Breast epithelium (tissue), 4 donors: ENCODE measurements around the gene PLCL2. TPM values are rescaled to one million over a fixed set of nuclear protein-coding genes. Genes with fewer than 3 reads are reported as not detected.

Experiments used
- DNase-seq, 2 donors: peaks; one replicate each; pipeline ENCODE4 v3.0.0-alpha.2; 2019; ENCODE audit warnings: low spot score in 2 of 2
- H3K27ac ChIP-seq, 2 donors: fragments of 200-600 bp; sonication (generic) in 1 of 2; one replicate each; pipeline ENCODE4 v1.5.1; 2016 to 2019; ENCODE audit warnings: mild to moderate bottlenecking in 1 of 2
- H3K27me3 ChIP-seq, 2 donors: fragments of 200-600 bp; sonication (generic) in 1 of 2; one replicate each; pipeline versions ENCODE4 v1.5.1 to v1.6.0; 2017 to 2019; ENCODE audit warnings: control low read depth in 1 of 2, mild to moderate bottlenecking in 1 of 2
- H3K36me3 ChIP-seq: fragments of 200-600 bp; one replicate; pipeline ENCODE4 v1.5.1; 2019
- H3K4me1 ChIP-seq, 2 donors: fragments of 200-600 bp; sonication (generic); one replicate each; pipeline ENCODE4 v1.5.1; 2016 to 2019; ENCODE audit warnings: control low read depth in 1 of 2
- H3K4me3 ChIP-seq, 3 donors: fragments of 200-600 bp; sonication (generic); 1 replicate in 2 of 3; 2 replicates in 1 of 3; pipeline ENCODE4 v1.5.1; 2016 to 2019; ENCODE audit warnings: mild to moderate bottlenecking in 3 of 3, moderate library complexity in 2 of 3
- H3K9me3 ChIP-seq, 2 donors: fragments of 200-600 bp; sonication (generic) in 1 of 2; one replicate each; pipeline ENCODE4 v1.5.1; 2016 to 2019; ENCODE audit warnings: control low read depth in 1 of 2
- POLR2A ChIP-seq: fragments of 450-650 bp; IDR thresholded peaks from one replicate; pipeline ENCODE4 v1.6.1; 2016; ENCODE audit warnings: antibody characterized with exemption, mild to moderate bottlenecking, moderate library complexity
- POLR2AphosphoS5 ChIP-seq, 3 donors: sonication (generic); formaldehyde crosslinking; IDR thresholded peaks; one replicate each; pipeline ENCODE4 v1.6.1; 2017; ENCODE audit warnings: antibody characterized with exemption in 3 of 3
- intact Hi-C: fragments of 100-400 bp; cut with DNase I; formaldehyde crosslinking; loops from one replicate; pipeline ENCODE4 v1.15.1; 2023; ENCODE audit warnings: low total_unique reads
- total RNA-seq, 3 donors: library from RNA; depleted of rRNA; stranded (reverse); fragments of >200 nt; gene quantifications; one replicate each; pipeline ENCODE4 v1.1.0, GENCODE V29; 2016
- TF ChIP-seq, protein P1 (sequence below), 3 donors: fragments of 450-650 bp; IDR thresholded peaks; one replicate each; pipeline ENCODE4 v1.5.1; 2016 to 2017; ENCODE audit warnings: antibody characterized with exemption in 3 of 3, mild to moderate bottlenecking in 3 of 3, moderate library complexity in 3 of 3

The PLCL2 gene
- total RNA-seq, 3 donors from 2014 or later: 7.8 to 21.9 (median 17.0) TPM

DNA sequence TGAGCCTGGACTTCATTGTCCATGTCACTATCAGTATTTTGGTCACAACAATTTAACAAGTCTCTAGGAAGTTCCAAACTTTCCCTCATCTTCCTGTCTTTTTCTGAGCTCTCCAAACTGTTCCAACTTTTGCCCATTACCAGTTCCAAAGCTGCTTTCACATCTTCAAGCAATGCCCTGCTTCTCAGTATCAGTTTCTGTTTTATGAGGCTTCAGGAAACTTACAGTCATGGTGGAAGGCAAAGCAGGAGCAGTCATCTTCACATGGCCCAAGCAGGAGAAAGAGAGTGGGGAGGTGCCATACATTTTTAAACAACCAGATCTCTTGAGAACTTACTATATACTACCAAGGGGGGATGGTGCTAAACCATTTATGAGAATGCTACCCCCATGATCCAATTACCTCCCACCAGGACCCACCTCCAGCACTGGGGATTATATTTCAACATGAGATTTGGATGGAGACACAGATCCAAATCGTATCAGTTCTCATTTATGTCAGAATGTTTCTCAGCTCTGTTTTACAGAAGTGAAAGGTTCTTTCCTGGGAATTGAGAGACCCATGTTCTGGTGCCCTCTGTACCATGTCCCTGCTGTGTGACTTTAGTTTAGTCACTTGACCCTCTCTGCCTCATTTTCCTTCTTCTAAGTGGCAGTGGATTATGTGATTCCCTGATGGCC is 169.7 kb downstream of the PLCL2 start:
- no peak for TF ChIP-seq POLR2AphosphoS5 (IDR thresholded peaks at IDR 0.05)
- Histone ChIP-seq H3K4me3 (no peak overlapping the region), H3K9me3 (peaks cover 5 to 8% of the 10 kb centered on the region in 2 donors), H3K27ac (no peak overlapping the region), H3K27me3 (no peaks in the 10 kb centered on the region), H3K36me3 (no peaks in the 10 kb centered on the region), H3K4me1 (no peaks in the 10 kb centered on the region)
- no peak for DNase-seq
- intact Hi-C loops: no loop called here

DNA sequence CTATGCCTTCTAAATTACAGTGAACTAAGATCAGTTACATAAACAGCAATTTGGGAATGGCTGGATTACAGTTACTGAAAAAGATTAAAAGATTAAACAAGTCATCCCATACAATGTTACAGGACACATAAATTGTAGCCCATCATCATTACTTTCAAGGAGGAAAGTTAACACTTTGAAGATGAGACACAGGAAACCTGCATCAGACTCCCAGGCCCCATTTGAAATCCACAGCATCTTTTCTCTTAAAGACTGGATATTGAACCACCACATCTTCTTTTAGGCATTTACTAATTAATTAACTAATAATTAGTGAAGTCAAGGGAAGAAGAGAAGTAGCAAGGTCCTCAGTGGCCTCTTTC is 170.2 kb downstream of the PLCL2 start:
- DNase-seq: no peak
- peaks cover 5 to 8% of the 10 kb centered on the region in 2 donors for H3K9me3 ChIP-seq
- H3K4me1 ChIP-seq: no peaks in the 10 kb centered on the region
- no peak overlapping the region for H3K4me3 ChIP-seq
- no peaks in the 10 kb centered on the region for H3K36me3 ChIP-seq
- no peak overlapping the region for H3K27ac ChIP-seq
- intact Hi-C loops: no loop called here
- H3K27me3 ChIP-seq: no peaks in the 10 kb centered on the region
- TF ChIP-seq, protein P1, sequence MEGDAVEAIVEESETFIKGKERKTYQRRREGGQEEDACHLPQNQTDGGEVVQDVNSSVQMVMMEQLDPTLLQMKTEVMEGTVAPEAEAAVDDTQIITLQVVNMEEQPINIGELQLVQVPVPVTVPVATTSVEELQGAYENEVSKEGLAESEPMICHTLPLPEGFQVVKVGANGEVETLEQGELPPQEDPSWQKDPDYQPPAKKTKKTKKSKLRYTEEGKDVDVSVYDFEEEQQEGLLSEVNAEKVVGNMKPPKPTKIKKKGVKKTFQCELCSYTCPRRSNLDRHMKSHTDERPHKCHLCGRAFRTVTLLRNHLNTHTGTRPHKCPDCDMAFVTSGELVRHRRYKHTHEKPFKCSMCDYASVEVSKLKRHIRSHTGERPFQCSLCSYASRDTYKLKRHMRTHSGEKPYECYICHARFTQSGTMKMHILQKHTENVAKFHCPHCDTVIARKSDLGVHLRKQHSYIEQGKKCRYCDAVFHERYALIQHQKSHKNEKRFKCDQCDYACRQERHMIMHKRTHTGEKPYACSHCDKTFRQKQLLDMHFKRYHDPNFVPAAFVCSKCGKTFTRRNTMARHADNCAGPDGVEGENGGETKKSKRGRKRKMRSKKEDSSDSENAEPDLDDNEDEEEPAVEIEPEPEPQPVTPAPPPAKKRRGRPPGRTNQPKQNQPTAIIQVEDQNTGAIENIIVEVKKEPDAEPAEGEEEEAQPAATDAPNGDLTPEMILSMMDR (IDR thresholded peaks at IDR 0.05): no peak
- TF ChIP-seq POLR2AphosphoS5 (IDR thresholded peaks at IDR 0.05): no peak
- no peak for TF ChIP-seq POLR2A

DNA sequence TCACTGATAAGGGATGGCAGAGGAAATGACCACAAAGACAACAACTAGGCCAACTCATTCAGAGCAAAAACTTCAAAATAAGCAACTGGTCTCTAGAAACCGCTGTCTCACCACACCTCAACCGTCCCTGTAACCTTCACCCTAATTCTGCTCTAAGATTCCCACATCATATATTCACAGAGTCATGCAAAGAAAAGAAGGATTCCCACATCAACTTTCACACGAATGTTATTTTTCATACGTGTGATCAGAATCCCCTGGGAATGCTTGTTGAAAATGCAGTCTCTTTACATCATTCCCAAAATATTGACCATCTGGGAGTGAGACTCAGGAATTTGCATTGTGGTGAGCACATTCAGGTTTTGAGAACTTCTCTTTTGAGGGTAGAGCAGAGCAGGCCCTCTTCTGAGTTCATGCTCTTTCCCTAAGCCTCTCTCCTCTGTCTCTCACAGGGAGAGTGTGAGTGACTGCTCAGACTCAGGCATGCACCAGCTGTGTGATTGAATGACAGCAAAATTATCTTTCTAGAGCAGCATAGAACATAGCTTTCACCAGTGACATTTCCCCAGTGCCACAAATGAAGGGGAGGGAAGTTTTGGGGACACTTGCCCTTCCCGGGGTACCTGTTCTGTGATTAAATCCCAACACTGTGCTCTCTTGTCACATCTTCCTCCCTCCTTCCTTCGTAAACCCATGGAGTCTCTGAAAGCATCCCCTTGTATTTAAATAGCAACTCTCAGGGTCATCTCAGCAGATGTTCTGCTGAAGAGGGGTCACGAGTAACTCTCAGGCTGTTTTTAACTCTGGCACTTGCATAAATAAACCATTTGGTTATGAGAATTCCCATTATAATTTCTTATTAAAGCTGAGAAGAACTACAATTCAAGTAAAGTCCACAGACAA is 170.9 kb downstream of the PLCL2 start:
- Histone ChIP-seq H3K36me3 (no peaks in the 10 kb centered on the region), H3K4me3 (no peak overlapping the region), H3K4me1 (no peaks in the 10 kb centered on the region), H3K9me3 (peaks cover 5 to 8% of the 10 kb centered on the region in 2 donors), H3K27me3 (no peaks in the 10 kb centered on the region), H3K27ac (peak overlapping the region in 1 of 2 donors; percentile 34)
- DNase-seq: no peak
- intact Hi-C loops: no loop called here
- TF ChIP-seq, protein P1 (IDR thresholded peaks at IDR 0.05): no peak
- TF ChIP-seq POLR2A (no peak), POLR2AphosphoS5 (IDR thresholded peaks at IDR 0.05) (no peak)

DNA sequence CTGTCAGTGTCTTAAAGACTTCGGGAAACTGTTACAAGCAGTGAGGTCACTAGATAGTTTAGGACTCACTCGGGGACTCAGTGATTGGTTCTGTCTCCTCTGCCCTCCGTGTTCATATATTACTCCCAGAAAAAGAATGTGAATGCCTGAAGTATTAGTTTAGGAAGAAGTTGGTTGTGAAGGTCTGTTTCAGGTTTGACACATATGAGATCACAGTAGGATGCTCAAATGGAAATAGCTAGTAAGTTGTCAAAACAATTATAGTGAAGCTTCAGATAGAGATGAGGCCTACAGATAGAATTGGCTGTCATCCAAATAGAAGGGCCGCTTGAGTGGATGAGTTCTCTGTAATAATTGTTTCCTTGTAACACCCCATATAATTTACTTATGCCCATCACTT is 172.6 kb downstream of the PLCL2 start:
- Histone ChIP-seq H3K36me3 (no peaks in the 10 kb centered on the region), H3K4me3 (no peak overlapping the region), H3K9me3 (peaks cover 5 to 8% of the 10 kb centered on the region in 2 donors), H3K4me1 (no peaks in the 10 kb centered on the region), H3K27me3 (no peaks in the 10 kb centered on the region), H3K27ac (no peak overlapping the region)
- no peak for DNase-seq
- TF ChIP-seq, protein P1 (IDR thresholded peaks at IDR 0.05): no peak
- TF ChIP-seq POLR2AphosphoS5 (IDR thresholded peaks at IDR 0.05) (no peak), POLR2A (no peak)
- intact Hi-C loops: no loop called here

DNA sequence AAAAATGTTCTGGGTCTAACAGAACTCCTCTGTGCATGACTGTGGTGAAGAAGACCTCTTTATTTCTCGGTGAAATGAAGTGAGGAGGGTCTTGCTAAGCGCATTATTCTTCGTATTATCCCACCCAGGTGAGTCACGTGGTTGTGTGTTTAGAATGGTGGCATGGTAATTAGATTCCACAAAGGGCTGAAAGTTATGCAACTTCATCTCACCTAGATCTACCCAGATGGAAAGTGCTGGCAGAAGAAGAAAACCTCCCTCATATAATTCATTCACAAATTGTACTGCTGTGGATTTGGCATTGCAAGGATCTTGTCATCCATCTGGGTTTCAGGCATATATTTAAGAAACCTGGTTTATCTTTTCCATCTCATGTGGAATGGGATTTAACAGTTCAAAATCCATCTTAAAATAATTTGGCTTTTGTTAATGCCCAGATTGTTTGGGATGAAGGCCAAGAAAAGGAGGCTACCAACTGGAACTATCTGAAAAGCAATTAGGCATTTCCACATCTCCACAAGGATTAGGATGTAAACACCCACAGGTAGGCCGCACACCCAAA is 175.3 kb downstream of the PLCL2 start:
- no peaks in the 10 kb centered on the region for H3K27me3 ChIP-seq
- no peak overlapping the region for H3K27ac ChIP-seq
- intact Hi-C loops: no loop called here
- no peaks in the 10 kb centered on the region for H3K36me3 ChIP-seq
- H3K4me1 ChIP-seq: no peaks in the 10 kb centered on the region
- no peak overlapping the region for H3K4me3 ChIP-seq
- H3K9me3 ChIP-seq: no peaks in the 10 kb centered on the region
- TF ChIP-seq, protein P1 (IDR thresholded peaks at IDR 0.05): no peak
- TF ChIP-seq POLR2A: no peak
- TF ChIP-seq POLR2AphosphoS5 (IDR thresholded peaks at IDR 0.05): no peak
- DNase-seq: no peak
